ENCODE measurements around the gene WBP11.

Gene WBP11

DNA sequence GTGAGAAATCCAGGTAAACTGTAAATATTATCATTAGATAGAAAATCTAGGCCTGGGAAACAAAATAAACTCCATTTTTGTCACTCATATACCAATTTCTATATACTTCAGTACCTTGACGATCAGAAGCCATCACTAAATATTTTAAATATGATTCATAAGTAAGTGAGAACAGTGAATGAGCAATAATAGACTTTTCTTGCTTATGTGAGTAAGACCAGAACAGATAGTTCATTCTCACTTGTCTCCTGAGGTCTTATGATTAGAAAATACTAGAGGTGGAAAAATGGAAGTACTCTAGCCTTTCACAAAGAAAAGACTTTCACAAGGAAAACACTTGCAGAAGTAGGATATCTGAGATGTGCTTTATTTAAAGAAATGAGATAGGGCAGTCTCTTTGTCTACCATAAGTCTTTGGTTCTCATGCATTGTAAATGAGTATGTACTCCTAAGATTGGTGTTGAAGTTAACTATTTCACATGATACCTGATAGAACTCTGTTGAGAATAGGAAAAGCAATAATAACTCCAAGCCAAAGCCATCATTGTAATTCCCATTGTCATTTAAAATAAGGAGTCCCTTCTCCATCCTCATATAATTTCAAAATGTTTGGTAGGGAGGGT, 20.8 kb upstream of the WBP11 start:
- no peak for DNase-seq

DNA sequence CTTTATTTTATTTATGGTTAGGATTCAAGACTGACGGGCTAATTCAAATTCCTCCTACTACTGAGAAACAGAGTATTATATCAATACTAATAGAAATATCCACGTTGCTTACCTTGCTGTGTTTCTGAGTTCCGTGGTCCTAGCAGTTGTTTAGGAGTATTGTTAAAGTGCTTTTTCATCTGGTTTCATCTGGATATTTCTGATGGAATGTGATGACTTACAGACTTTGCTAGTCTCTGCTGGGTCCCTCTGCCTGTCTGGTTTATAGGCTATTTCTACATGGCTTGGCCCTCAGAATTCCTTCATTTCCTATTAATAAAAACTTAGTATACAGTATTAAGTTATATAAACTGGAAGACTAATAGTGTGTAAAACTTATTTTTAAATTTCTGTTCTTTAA, 10.7 kb upstream of the WBP11 start, which contains the start of gene SMCO3:
TSS of gene SMCO3 (minus strand) at position 169 of the 400 bp plus-strand sequence. CDS start 7,502 bp downstream, outside the sequence.
- no peak for DNase-seq

DNA sequence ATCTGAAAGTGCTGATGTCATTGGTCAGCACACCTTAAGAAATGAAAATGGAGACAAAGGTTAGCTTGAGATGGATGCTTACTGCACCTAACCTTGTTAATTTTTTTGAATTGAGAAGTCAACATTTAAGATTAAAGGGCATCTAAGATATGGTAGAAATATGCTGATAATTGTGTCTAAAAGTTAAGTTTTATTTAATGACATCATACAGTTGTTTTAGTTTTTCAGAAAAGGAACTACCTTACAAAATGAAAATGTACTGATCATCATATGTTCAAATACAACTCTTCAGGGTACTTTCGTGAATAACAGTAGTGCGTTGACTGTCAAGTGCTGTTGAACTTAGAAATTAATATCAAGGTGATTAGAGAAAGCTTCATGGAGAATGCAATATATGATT, 8.2 kb upstream of the WBP11 start:
- DNase-seq = no peak

DNA sequence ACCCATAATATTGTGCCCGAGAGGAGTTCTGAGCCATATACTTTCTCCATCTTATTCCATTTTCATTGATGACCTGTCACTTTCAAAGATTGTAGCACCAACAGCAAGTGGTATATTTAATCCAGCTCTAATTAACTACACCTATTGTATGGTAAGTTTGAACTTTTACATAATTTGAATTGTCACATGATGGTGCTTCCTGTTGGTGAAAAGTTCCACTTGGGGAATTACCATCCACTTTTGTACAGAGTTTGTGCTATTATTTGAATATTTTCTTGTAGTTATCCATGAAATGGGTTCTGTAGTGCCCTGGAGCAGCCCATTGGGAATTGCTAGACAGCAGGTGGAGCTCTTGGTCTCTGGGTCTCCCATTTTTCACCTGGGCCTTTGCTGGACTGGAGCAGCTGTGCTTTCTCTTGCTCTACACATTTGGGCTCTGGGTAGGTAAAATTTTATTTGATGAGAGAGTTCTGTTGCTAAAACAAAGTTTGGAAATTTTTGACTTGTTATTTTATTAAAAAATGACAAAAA, 7.7 kb upstream of the WBP11 start:
- DNase-seq = peak; percentile 5

DNA sequence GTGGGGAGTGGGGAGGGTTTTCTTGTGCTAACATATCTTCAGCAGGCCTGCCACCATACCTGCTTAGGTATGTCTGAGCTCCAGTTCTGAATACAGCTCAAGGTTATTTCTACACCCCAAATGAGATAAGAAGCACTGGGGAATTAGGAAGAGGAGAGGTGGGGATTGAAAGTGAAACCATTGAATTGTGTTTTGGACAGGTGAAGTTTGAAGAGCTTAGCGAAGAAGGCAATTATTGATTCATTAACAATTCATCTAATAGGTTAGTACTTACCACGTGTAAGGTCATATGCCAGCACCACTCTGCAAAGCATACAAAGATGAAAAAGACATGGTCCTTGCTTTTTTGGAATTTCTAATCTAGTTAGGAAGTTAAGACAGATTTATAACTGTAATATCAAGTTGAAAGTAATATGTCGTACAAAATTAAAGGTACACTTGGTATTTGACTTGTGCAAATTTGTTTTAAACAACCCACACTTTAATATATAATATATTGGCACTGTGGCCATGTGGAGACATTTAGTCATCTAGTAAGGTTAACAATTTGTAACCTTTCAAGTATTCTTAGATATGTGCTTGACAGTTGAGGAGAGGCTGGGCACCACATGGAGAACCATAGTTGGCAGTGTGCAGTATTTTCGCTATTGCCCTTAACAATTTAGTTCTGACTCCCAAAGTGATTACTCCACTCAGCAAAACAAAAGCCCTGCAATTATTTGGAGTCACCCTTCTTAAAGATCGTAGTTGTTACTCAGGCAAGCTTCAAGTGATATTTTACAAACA, 7.1 kb upstream of the WBP11 start:
- no peak for DNase-seq

DNA sequence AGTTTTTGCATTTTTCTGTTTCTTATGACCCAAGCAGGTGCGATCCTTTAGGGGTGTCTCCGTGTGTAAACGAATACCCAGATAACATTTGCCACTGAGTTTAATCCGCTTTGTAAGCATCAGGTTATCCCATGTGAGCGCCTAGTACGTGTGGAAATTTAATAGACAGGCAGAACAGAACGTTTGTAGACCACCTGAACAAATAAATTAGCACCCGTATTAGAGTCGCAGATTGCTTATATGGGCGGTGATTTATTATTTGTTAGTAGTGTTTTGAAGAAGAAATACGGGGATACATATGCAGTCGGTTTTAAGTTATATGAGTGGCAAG, 517 bp upstream of the WBP11 start:
- DNase-seq = no peak

DNA sequence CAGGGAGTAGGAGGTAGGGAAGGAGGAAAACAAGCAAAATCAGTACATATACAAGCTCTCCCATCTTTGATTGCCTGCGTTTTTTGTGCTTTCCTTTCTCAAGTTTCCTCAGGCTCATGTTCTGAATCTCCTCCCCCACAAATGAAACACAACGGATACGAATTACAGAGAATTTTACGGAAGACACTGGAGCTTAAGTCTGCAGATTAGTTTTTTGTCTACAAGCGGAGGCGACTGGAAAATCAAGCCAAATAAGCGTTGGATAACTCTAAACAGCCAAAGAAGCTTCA, 612 bp downstream of the WBP11 start:
- no peak for DNase-seq

DNA sequence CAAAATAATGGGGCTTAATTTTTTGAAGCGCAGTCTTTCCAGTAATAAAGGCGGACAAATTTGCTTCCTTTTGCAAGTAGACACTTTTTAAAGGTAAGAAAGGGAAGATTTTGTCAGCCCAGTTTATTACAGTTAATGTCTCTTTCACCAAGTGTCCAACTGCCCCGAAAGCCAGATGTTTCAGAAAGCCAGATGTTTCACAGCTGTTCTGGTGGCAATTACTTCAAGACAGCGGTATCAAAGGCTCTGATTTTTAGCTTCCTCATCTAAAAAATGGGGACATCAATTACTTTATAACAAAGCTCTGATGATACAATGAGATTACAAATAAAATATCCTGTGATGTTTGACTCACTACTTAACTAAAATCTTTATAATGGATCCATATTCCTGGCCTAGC, 1.0 kb downstream of the WBP11 start:
- DNase-seq = no peak

DNA sequence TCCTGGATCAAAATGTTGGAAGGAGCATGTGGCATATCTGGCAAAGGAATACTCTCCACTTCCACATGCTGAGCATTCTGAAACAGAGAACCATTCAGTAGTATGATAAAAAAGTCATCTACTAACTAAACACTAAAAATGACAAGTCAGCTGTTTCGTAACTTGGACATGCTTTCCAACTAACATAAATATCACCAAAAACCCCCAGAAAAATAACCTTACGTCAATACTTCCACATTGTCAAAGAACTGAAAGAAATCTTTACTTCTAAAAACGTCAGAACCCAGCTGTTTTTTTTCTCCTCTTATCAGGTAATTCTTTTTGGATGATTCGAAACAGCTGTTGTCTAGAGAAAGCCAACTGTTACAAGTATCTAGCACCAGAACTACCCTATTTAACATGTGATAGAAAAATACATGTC, 8.2 kb downstream of the WBP11 start:
- DNase-seq = no peak

DNA sequence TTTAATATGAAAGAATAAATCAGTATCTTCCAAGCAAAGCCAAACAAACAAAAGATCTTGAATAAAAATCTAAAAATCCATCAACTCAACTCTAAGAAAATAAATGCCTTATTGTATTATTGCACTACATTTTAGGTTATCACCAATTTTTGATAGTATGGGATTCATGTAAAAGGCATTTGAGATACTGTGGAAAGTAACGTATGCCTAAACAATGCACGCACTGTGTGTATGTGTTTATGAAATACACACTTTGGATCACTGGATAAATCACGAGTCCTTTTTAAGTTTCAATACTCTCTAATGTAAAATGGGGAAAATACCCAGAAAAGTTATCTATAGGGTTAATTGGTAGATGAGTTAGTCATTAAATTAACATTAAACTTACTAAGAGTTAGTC, 17.7 kb downstream of the WBP11 start:
- no peak for DNase-seq

DNA sequence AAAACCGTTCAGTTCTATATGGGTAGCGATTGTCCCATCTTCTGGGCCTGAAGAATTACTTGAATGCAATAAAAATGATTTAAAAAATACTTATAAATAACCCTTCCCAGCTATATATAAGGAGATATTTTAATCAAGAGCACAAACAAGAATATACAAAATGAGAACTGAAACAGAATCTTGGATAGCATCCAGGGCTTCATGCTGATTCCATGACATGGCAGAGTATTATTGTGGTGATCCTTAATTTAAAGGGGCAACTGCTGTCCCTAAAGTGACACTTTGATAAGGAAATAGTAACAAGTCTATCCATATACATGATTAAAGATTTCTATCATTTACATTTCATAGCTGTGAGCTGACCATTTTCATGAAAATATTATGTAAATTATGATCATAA, 18.8 kb downstream of the WBP11 start:
- DNase-seq = no peak

DNA sequence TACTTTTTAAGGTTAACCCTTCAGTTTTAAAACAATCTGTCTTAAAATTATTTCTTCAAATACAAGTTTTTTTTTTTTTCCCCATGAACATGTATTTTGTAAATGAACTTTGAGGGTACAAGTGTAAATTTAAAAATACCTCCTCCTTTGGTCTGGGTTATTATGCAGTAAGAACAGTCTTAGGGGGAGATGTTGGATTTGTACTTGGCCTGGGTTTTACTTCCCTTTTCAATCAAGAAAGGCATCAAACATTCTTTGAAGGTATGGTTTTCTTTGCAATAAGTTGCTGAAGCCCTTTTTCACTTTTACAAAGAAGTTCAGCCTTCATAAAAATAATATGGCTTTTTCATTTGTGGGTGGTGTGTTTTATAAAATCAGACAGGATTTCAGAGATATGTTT, 20.5 kb downstream of the WBP11 start:
- no peak for DNase-seq

DNA sequence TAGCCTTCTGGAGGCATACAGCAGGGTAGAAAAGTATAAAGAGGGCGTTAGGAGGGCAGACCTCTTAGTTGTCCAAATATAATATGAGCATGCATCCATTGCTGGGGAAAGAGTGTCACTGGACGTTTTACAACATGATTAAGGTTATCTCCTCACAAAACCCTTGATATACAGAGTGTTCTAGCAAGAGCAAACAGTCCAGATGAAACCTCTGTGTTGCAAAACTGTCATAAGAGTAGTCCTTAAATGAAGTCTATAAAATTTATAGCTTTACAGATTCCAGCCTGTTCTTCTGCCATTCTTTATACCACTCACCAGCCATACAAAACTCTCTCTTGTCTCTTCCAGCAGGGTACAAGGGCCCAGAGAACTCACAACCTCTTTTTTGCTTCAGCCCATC, 21.7 kb downstream of the WBP11 start:
- no peak for DNase-seq

DNA sequence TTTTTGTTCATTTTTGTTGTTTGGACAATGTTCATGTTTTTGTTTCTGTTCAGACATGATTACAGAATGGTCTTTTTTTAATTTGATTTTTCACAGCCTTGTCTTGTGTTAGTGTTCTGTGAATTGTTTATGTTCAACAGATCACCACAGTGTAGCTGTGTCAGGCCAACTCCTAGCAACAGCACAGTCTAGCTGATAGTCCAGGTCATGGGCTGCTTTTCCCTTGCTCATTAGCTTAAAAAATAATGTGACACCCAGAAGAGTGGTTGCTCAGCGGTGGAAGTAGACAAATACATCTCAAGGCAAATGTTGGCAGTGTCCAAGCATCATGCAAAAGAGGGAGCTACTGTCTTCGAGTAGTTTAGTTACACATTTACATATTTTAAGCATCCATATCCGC, 22.4 kb downstream of the WBP11 start:
- no peak for DNase-seq

DNA sequence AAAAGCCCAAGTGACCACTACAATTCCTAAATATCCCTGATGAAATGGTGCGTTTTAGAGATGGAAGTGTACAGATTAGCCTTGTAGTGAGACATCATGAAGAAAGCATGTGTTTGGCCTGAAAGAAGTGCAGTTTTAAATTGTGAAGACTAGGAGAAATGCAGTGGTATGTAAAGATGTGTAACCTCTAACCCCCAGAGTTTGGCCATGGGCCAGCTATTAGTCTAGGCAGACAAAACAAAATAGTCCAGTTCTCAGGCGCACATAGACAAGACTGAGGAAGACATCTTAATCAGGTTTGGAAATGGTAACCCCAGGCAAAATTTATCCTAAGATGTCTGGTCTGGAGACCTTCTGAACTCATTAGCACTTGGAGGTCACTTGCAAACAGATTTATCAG, 23.4 kb downstream of the WBP11 start:
- DNase-seq = no peak

DNA sequence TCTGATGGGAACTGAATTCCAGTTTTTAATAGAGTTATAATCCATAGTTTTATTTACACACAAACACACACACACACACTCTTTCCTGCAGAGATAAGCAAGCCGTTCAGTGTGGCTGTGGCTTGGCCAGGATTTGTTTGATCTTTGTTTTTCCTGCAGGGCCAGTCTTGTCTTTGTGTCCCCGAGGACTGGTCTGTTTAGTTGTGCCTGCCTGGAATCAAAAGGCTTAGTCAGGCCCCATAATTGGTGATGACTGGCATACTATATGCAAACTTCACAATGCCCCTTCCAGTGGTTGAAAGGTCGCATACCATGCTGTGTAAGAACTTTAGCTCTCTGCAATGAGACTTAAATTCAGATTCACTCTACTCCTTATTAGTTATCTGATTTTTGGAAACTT, 26.0 kb downstream of the WBP11 start:
- no peak for DNase-seq

DNA sequence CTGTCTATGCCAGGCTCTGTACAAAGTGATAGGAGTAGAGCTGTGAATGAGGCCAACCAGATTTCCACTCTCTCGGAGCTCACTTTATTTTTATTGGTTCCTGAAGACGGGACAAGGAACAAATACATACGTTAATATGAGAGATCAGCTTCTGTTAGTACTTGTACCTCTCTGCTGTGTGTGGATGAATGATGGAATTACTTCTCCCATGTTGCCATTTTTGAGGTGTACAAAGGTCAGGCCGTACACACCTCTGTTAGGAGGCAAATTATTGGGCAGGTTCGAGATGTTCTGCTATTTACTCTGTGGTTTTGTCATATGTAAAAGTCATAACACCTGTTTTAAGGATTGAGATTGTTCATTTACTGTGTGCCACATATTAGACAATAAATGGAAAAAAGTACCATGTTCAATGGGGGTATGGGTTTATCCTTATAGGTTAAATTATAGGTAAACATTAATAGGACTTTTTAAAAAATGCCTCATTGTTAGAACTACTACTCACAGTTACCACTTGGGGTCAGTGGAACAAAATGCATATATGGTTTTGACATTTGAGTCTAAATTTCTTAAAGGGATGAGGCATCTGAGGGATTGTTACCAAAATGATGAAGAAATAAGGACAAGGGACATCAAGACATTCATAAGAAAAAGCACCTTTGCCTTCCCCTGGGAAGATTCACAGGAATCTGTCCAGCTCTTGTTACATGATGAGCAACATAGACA, 26.9 kb downstream of the WBP11 start:
- DNase-seq = no peak

DNA sequence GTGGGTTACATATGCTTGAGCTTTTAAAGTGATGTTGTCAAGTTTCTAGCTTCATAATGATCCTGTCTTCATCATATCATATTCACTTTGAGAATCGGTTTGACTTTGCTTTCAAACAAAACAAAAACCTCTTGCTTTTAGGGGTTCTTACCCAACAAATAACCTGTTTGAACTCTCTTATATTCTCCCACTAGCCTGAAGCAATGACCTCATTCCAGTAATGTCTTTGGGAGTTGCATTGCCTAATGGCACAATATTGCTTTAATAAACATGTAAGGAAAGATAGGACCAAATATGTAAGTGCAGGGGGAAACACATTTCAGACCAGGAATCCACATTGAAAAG, 27.7 kb downstream of the WBP11 start:
- DNase-seq = no peak

DNA sequence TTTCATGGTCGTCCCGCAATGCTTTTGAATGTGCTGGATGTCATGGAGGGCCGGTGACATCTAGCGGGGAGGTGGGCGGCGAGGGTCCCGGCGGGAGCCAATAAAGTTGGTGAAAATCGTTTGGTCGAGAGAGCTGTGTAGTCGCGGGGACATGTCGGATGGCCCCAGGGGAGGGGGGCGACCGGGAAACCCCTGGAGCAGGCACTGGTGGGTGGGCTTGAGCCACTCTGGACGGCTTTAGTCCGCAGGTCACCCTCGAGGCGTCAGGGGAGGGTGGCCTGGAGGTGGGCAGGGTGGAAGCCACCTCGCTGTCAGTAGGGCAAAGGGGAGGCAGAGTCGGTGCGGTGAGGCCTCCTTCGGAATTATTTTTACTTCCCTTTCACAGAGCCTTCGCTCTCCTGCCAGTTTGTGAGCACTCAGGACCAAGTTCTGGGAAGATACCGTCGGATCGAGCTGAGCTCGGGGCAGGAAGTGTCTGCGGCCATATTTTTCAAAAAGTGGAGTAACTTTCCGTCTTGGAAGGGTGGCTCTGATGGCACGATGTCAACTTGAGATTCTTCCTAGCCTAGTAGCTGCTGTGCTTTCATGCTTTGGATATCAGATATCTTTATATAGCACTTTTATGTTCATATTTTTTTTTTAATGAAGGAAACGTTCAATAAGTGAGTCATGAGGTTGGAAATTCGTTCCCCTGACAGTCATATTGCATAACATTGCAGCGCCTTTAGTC, 28.2 kb downstream of the WBP11 start:
- DNase-seq = peak; percentile 44

DNA sequence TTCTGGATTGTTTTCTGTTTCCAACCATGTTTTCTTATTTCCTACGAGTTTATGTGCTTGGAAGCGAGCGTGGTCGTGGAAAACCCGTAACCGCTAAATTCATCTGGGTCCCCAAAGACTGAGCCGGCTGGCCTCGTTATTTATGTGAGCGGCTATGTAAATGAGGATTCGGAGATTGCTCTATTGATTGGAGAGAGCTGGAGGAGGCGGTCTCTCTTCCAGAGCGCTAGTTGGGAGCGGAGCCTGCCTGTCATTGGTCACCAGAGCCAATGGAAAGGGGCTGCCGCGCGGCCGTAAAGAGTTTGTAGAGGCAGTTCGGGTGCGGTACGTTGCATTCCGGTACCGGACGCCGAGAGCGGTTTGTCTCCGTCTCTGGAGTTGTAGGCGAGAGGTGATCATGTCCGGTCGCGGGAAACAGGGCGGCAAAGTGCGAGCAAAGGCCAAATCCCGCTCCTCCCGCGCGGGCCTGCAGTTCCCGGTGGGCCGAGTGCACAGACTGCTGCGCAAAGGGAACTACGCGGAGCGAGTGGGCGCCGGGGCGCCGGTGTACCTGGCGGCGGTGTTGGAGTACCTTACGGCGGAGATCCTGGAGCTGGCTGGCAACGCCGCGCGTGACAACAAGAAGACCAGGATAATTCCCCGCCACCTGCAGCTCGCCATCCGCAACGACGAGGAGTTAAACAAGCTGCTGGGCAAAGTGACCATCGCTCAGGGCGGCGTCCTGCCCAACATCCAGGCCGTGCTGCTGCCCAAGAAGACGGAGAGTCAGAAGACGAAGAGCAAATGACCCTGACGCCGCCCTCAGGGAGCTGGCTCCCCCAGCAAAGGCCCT, 29.0 kb downstream of the WBP11 start:
- peak; percentile 89 for DNase-seq

DNA sequence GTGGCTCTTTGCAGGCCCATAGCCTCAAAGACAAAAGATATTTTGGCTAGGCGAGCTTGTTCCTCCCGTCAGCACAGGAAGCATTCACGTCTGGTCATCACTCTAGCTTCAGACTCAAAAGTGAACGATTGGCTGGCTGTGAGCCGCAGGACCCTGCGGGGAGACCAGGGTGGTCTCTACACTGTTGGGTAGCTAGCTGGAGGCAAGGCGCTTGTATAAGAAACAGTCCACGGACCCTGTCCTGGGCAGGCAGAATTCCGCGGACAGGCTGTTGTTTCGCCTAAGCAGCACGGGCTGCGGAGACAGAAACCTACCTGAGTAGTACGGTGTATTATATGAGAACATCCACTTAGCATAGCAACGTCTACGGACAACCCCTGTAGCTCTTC, 29.6 kb downstream of the WBP11 start:
- DNase-seq = no peak

DNA sequence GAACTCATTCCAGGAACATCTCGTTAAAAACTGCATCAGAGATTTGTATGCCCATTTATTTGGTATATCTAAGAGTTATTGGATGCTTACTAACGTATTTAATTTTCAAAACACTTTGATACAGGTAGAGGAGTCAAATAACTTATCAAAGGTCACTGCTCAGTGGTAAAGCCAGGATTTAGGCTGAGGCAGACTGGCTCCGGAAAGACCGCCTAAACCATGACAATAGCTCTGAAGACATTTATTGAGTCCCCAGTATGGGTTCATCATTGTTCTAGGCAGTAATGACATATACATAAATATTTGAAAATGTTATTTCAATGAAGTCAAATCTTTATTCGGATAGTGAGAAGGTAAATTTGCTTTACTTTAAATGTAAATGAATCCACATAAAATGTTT, 30.3 kb downstream of the WBP11 start:
- DNase-seq = no peak

Data from CD4-positive, alpha-beta T cell treated with Interleukin-17A for 4 hours (primary cell).